ENCODE measurements around the gene CYP26B1.
A peak's percentile ranks its signal among the peaks of the same experiment; 100 is the strongest.

CYP26B1 gene

DNA sequence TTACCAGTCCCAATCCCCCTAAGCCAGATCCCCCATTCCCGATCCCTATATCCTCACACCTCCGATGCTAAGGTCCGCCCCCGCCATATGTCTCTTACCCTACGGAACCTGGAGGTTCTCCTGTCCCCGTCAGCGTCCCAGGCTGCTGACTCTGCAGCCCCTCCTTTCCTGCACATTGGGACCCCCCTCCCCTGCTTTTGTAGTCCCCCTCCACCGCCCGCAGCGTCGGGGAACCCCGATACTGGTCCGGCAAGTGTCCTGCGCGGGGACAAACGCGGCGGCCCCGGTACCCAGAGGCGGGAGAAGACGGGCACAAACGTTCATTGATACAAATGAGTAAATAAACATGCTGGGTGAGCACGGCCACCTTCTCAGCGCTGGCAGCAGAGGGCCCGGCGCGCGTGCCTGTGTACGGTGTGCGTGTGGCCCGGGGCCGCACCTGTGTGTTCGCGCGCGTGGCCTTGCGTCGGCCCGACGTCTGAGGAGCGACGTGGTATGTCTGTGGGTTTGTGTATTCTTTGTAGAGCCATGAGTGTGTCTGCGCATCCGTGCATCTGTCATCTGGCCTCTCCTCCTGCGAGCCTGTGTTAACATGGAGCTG, 2.0 kb upstream of the CYP26B1 start:
- TF ChIP-seq CTCF (IDR thresholded peaks at IDR 0.05; ENCODE audit: insufficient read depth, low read length, poor library complexity, severe bottlenecking), result no peak
- DNase-seq (ENCODE audit: extremely low read depth, insufficient read length), result no peak
- H3K4me3 ChIP-seq (replicated peaks; ENCODE audit: low read depth, low read length), result no peak overlapping the region

DNA sequence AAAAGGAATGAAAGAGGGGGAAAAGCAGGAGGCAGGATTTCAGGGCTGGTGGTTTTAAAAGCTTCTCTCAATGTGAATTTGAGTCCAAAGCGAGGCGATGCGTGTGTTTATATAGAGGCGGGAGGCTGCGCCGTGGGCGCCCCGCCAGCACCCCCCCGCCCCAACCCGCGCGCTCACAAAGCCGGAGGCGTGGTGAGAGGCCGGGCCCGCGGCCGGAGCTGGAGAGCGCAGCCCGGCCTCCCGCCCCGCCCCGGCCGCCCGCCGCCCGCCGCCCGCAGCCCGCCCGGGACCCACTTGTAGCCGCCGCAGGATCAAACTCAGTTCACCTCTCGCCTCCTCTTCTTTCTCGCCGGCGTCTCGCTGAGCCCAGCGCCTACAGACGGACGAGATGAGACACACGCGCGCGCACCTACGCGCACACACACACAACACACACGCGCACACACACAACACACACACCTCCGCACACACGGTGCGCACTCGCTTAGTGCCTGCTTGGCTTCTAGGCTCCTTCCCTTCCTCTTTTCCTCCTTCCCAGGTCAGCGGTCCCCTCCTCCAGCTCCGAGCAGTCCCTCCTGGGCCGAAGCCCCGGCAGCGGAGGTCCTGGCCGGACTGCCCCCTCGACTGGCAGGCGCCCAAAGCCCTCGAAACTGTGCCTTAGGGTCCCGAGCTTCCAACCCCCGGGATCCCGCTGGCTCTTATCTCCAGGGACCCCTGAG, 1.3 kb upstream of the CYP26B1 start:
- Histone ChIP-seq H3K4me3 (replicated peaks; ENCODE audit: low read depth, low read length) (peak overlapping the region; percentile 36), H3K27me3 (replicated peaks; ENCODE audit: control insufficient read depth, insufficient read depth, low read length) (peaks cover 2% of the 10 kb centered on the region), H3K36me3 (ENCODE audit: control insufficient read depth, insufficient read depth, low read length) (no peaks in the 10 kb centered on the region)
- no peak for TF ChIP-seq CTCF (IDR thresholded peaks at IDR 0.05; ENCODE audit: insufficient read depth, low read length, poor library complexity, severe bottlenecking)
- DNase-seq (ENCODE audit: extremely low read depth, insufficient read length), result no peak

More for the DNA sequence above, 2.0 kb upstream of the CYP26B1 start:
- Histone ChIP-seq H3K36me3 (ENCODE audit: control insufficient read depth, insufficient read depth, low read length) (no peaks in the 10 kb centered on the region), H3K27me3 (replicated peaks; ENCODE audit: control insufficient read depth, insufficient read depth, low read length) (peaks cover 2% of the 10 kb centered on the region)

GRCh38 chr2:72148003-72148836, 558 bp upstream of the CYP26B1 start:
- Histone ChIP-seq H3K4me3 (replicated peaks; ENCODE audit: low read depth, low read length) (peak overlapping the region; percentile 36), H3K36me3 (ENCODE audit: control insufficient read depth, insufficient read depth, low read length) (no peaks in the 10 kb centered on the region), H3K27me3 (replicated peaks; ENCODE audit: control insufficient read depth, insufficient read depth, low read length) (peaks cover 2% of the 10 kb centered on the region)
- no peak for TF ChIP-seq CTCF (IDR thresholded peaks at IDR 0.05; ENCODE audit: insufficient read depth, low read length, poor library complexity, severe bottlenecking)
- no peak for DNase-seq (ENCODE audit: extremely low read depth, insufficient read length)

GRCh38 chr2:72146347-72147302, 1.0 kb downstream of the CYP26B1 start:
- no peaks in the 10 kb centered on the region for H3K36me3 ChIP-seq (ENCODE audit: control insufficient read depth, insufficient read depth, low read length)
- TF ChIP-seq CTCF (IDR thresholded peaks at IDR 0.05; ENCODE audit: insufficient read depth, low read length, poor library complexity, severe bottlenecking), result no peak
- no peak for DNase-seq (ENCODE audit: extremely low read depth, insufficient read length)
- peaks cover 2% of the 10 kb centered on the region for H3K27me3 ChIP-seq (replicated peaks; ENCODE audit: control insufficient read depth, insufficient read depth, low read length)
- no peak overlapping the region for H3K4me3 ChIP-seq (replicated peaks; ENCODE audit: low read depth, low read length)

GRCh38 chr2:72145658-72146329, 1.9 kb downstream of the CYP26B1 start:
- Histone ChIP-seq H3K27me3 (replicated peaks; ENCODE audit: control insufficient read depth, insufficient read depth, low read length) (peaks cover 2% of the 10 kb centered on the region), H3K4me3 (replicated peaks; ENCODE audit: low read depth, low read length) (no peak overlapping the region), H3K36me3 (ENCODE audit: control insufficient read depth, insufficient read depth, low read length) (no peaks in the 10 kb centered on the region)
- no peak for TF ChIP-seq CTCF (IDR thresholded peaks at IDR 0.05; ENCODE audit: insufficient read depth, low read length, poor library complexity, severe bottlenecking)
- no peak for DNase-seq (ENCODE audit: extremely low read depth, insufficient read length)

All from GM06990 (cell line).